ENCODE results near the gene RASEF. TPM values are rescaled to one million over a fixed set of nuclear protein-coding genes. Genes with fewer than 3 reads are reported as not detected.

Gene RASEF
- total and polyA plus RNA-seq, 2 donors (not counting 3 experiments of a cell fraction or from before 2014, with no cell fraction given) = 0.11 TPM; not detected in 1

GRCh38 chr9:83012922-83013838 lies 49.8 kb downstream of the RASEF start:
- no TSS peak for BruUV-seq (replicated peaks)
- Histone ChIP-seq H3K9me1 (replicated peaks; ENCODE audit: control insufficient read depth, extremely low read depth, insufficient read depth, low read length) (no peaks in the 10 kb centered on the region), H3K27me3 (ENCODE audit: control insufficient read depth in 2 of 2, insufficient read depth in 2 of 2, low read length in 2 of 2) (peaks cover 0 to 3% of the 10 kb centered on the region in 2 experiments), H4K20me1 (replicated peaks; ENCODE audit: control insufficient read depth, extremely low read depth, insufficient read depth, low read length) (no peaks in the 10 kb centered on the region), H3K4me2 (ENCODE audit: insufficient read depth, low read length) (no peak overlapping the region), H2AFZ (ENCODE audit: low read depth, low read length) (no peak overlapping the region), H3K9me3 (replicated peaks; ENCODE audit: control insufficient read depth, insufficient read depth, low read length) (no peaks in the 10 kb centered on the region), H3K27ac (ENCODE audit: insufficient read depth, low read depth, low read length) (no peak overlapping the region), H3K36me3 (ENCODE audit: control insufficient read depth in 2 of 2, extremely low read depth in 1 of 2, insufficient read depth in 2 of 2, low read length in 2 of 2) (no peaks in the 10 kb centered on the region), H3K4me3 (replicated peaks in 1 of 3; ENCODE audit: insufficient read depth in 1 of 3, low read depth in 1 of 3, low read length in 3 of 3) (no peak overlapping the region), H3K9ac (replicated peaks; ENCODE audit: extremely low read depth, insufficient read depth, low read length) (no peak overlapping the region), H3K79me2 (ENCODE audit: control insufficient read depth, insufficient read depth, low read length) (no peaks in the 10 kb centered on the region), H3K4me1 (ENCODE audit: control insufficient read depth, extremely low read depth, insufficient read depth, low read length) (no peaks in the 10 kb centered on the region)
- TF ChIP-seq MYC (IDR thresholded peaks at IDR 0.05; ENCODE audit: low read depth, low read length) (no peak), GATA2 (IDR thresholded peaks at IDR 0.05; ENCODE audit: insufficient read depth, insufficient read length, low read depth, low read length) (no peak), POLR2AphosphoS5 (IDR thresholded peaks at IDR 0.05; ENCODE audit: insufficient read depth, low read depth, low read length) (no peak), JUN (IDR thresholded peaks at IDR 0.05; ENCODE audit: borderline replicate concordance, insufficient read depth, insufficient read length, low read depth) (no peak), FOS (IDR thresholded peaks at IDR 0.05; ENCODE audit: borderline replicate concordance, insufficient read depth, low read length) (no peak), MAX (IDR thresholded peaks at IDR 0.05; ENCODE audit: insufficient read depth, insufficient read length) (no peak), CTCF (IDR thresholded peaks at IDR 0.05; ENCODE audit: extremely low read depth in 1 of 2, insufficient read depth in 1 of 2, low read depth in 1 of 2, low read length in 2 of 2) (no peak), EZH2 (IDR thresholded peaks at IDR 0.05; ENCODE audit: borderline replicate concordance, low read depth, low read length, severe bottlenecking) (no peak), POLR2A (IDR thresholded peaks at IDR 0.05; ENCODE audit: low read depth, low read length) (no peak)
- POLR2A ChIA-PET = no interaction called here
- DNase-seq (ENCODE audit: low read depth, low spot score) = no peak
- dilution Hi-C loops (cut with MboI; ENCODE audit: extremely low pct_ligation_motif_present, low sequenced_read_pairs) = no loop called here
- FAIRE-seq = no peak
- CTCF ChIA-PET = interaction anchor here (1.4 kb wide), 1 partner anchor 10 kb away, joined by 3 read pairs; no protein-coding TSS in a partner anchor
- intact Hi-C loops (cut with micrococcal nuclease) = no loop called here
